ENCODE measurements around the gene ST3GAL3.
"Not testable (repeated sequence)": the region's sequence is repeated elsewhere in the genome, so short reads cannot be mapped to it uniquely, and the experiment has no call there.

ST3GAL3 gene

GRCh38 chr1:43763497-43763973, 56.2 kb downstream of the ST3GAL3 start:
- peak; percentile 54 for DNase-seq

- DNase-seq, result no peak
Measured at GRCh38 chr1:43764581-43764980, 57.2 kb downstream of the ST3GAL3 start.

GRCh38 chr1:43766086-43766784, 58.9 kb downstream of the ST3GAL3 start:
- no peak for DNase-seq

- DNase-seq, result no peak
Measured at GRCh38 chr1:43766818-43767525, 59.6 kb downstream of the ST3GAL3 start.

- DNase-seq, result no peak
Measured at GRCh38 chr1:43768168-43768567, 60.8 kb downstream of the ST3GAL3 start.

GRCh38 chr1:43769350-43769908, 62.1 kb downstream of the ST3GAL3 start:
- DNase-seq, result no peak

- no peak for DNase-seq
Measured at GRCh38 chr1:43770111-43770510, 62.8 kb downstream of the ST3GAL3 start.

- DNase-seq, result no peak
Measured at GRCh38 chr1:43772978-43773377, 65.6 kb downstream of the ST3GAL3 start.

- DNase-seq, result no peak
Measured at GRCh38 chr1:43773821-43774220, 66.5 kb downstream of the ST3GAL3 start.

- no peak for DNase-seq
Measured at GRCh38 chr1:43774359-43774758, 67.0 kb downstream of the ST3GAL3 start.

GRCh38 chr1:43776043-43776761, 68.9 kb downstream of the ST3GAL3 start:
- no peak for DNase-seq

GRCh38 chr1:43777916-43778315, 70.6 kb downstream of the ST3GAL3 start:
- DNase-seq, result not testable (repeated sequence)

GRCh38 chr1:43779266-43779665, 71.9 kb downstream of the ST3GAL3 start:
- DNase-seq, result no peak

- DNase-seq, result no peak
Measured at GRCh38 chr1:43779805-43780403, 72.6 kb downstream of the ST3GAL3 start.

GRCh38 chr1:43781574-43781973, 74.2 kb downstream of the ST3GAL3 start:
- DNase-seq, result no peak

- no peak for DNase-seq
Measured at GRCh38 chr1:43783096-43783670, 75.8 kb downstream of the ST3GAL3 start.

GRCh38 chr1:43783671-43784205, 76.4 kb downstream of the ST3GAL3 start:
- DNase-seq, result no peak

- no peak for DNase-seq
Measured at GRCh38 chr1:43786201-43786958, 79.0 kb downstream of the ST3GAL3 start.

- DNase-seq, result no peak
Measured at GRCh38 chr1:43786960-43787359, 79.6 kb downstream of the ST3GAL3 start.

GRCh38 chr1:43789604-43790550, 82.5 kb downstream of the ST3GAL3 start:
- DNase-seq, result peak; percentile 9

Data from CD4-positive, alpha-beta T cell treated with Interleukin-12 subunit alpha and Interleukin-12 subunit beta, for 1 hour (primary cell).